Measurements from ENCODE around the gene CNOT2. TPM values are rescaled to one million over a fixed set of nuclear protein-coding genes. Genes with fewer than 3 reads are reported as not detected.

Gene CNOT2
- total and polyA plus RNA-seq, 2 donors (not counting 3 experiments of a cell fraction or from before 2014, with no cell fraction given): 52.2 to 79.7 TPM

- Histone ChIP-seq H3K4me1 (ENCODE audit: control insufficient read depth, extremely low read depth, insufficient read depth, low read length) (no peaks in the 10 kb centered on the region), H2AFZ (ENCODE audit: low read depth, low read length) (no peak overlapping the region), H3K9me3 (replicated peaks; ENCODE audit: control insufficient read depth, insufficient read depth, low read length) (no peaks in the 10 kb centered on the region), H3K9ac (replicated peaks; ENCODE audit: extremely low read depth, insufficient read depth, low read length) (no peak overlapping the region), H3K4me2 (ENCODE audit: insufficient read depth, low read length) (no peak overlapping the region), H4K20me1 (replicated peaks; ENCODE audit: control insufficient read depth, extremely low read depth, insufficient read depth, low read length) (no peaks in the 10 kb centered on the region), H3K36me3 (ENCODE audit: control insufficient read depth in 2 of 2, extremely low read depth in 1 of 2, insufficient read depth in 2 of 2, low read length in 2 of 2) (no peaks in the 10 kb centered on the region), H3K27ac (ENCODE audit: insufficient read depth, low read depth, low read length) (no peak overlapping the region), H3K27me3 (ENCODE audit: control insufficient read depth in 2 of 2, insufficient read depth in 2 of 2, low read length in 2 of 2) (peaks cover 4 to 13% of the 10 kb centered on the region in 2 experiments), H3K4me3 (replicated peaks in 1 of 3; ENCODE audit: insufficient read depth in 1 of 3, low read depth in 1 of 3, low read length in 3 of 3) (no peak overlapping the region), H3K79me2 (ENCODE audit: control insufficient read depth, insufficient read depth, low read length) (no peaks in the 10 kb centered on the region), H3K9me1 (replicated peaks; ENCODE audit: control insufficient read depth, extremely low read depth, insufficient read depth, low read length) (no peaks in the 10 kb centered on the region)
- no TSS peak for BruUV-seq (replicated peaks)
- TF ChIP-seq POLR2A (IDR thresholded peaks at IDR 0.05; ENCODE audit: low read depth, low read length): no peak
- no peak for TF ChIP-seq MYC (IDR thresholded peaks at IDR 0.05; ENCODE audit: low read depth, low read length)
- no peak for TF ChIP-seq JUN (IDR thresholded peaks at IDR 0.05; ENCODE audit: borderline replicate concordance, insufficient read depth, insufficient read length, low read depth)
- TF ChIP-seq POLR2AphosphoS5 (IDR thresholded peaks at IDR 0.05; ENCODE audit: insufficient read depth, low read depth, low read length): no peak
- no peak for TF ChIP-seq GATA2 (IDR thresholded peaks at IDR 0.05; ENCODE audit: insufficient read depth, insufficient read length, low read depth, low read length)
- TF ChIP-seq FOS (IDR thresholded peaks at IDR 0.05; ENCODE audit: borderline replicate concordance, insufficient read depth, low read length): no peak
- TF ChIP-seq MAX (IDR thresholded peaks at IDR 0.05; ENCODE audit: insufficient read depth, insufficient read length): no peak
- TF ChIP-seq EZH2 (IDR thresholded peaks at IDR 0.05; ENCODE audit: borderline replicate concordance, low read depth, low read length, severe bottlenecking): no peak
- ChIA-PET CTCF (interaction anchor here (1.1 kb wide), 1 partner anchor 370 kb away, joined by 3 read pairs; no protein-coding TSS in a partner anchor), POLR2A (no interaction called here)
- FAIRE-seq: no peak
- dilution Hi-C loops (cut with MboI; ENCODE audit: extremely low pct_ligation_motif_present, low sequenced_read_pairs): no loop called here
- peak; percentile 26 for DNase-seq (ENCODE audit: low read depth, low spot score)
- intact Hi-C loops (cut with micrococcal nuclease): loop anchor here (10.0 kb wide), 1 partner anchor 185 kb away; no protein-coding TSS in a partner anchor
These were observed 116.4 kb downstream of the CNOT2 start for GRCh38 chr12:70359458-70360197.

Measured in endothelial cell of umbilical vein (primary cell).